GM18519 (cell line): ENCODE measurements around the gene TBC1D13.
"Not testable (repeated sequence)": the region's sequence is repeated elsewhere in the genome, so short reads cannot be mapped to it uniquely, and the experiment has no call there.

ENCODE experiments used
- ATAC-seq: cut with Tn5 transposase; IDR thresholded peaks from one replicate; pipeline ENCODE4 v1.9.1; 2021; ENCODE audit warnings: mild to moderate bottlenecking, moderate library complexity; ENCODE audit not compliant: unreplicated experiment, low FRiP score

Gene TBC1D13

GRCh38 chr9:128782669-128783068 is 4.4 kb upstream of the TBC1D13 start:
- ATAC-seq = no peak

- ATAC-seq = no peak
Observed at GRCh38 chr9:128785427-128785826, 1.6 kb upstream of the TBC1D13 start.

GRCh38 chr9:128787659-128788058 is 606 bp downstream of the TBC1D13 start:
- ATAC-seq = no peak

GRCh38 chr9:128788445-128788844 is 1.4 kb downstream of the TBC1D13 start:
- no peak for ATAC-seq

GRCh38 chr9:128790536-128790935 is 3.5 kb downstream of the TBC1D13 start:
- no peak for ATAC-seq

GRCh38 chr9:128792134-128792533 is 5.1 kb downstream of the TBC1D13 start:
- ATAC-seq = no peak

GRCh38 chr9:128792978-128793686 is 6.1 kb downstream of the TBC1D13 start:
- no peak for ATAC-seq

- ATAC-seq = not testable (repeated sequence)
Observed at GRCh38 chr9:128794961-128795360, 7.9 kb downstream of the TBC1D13 start.

GRCh38 chr9:128798896-128799295 is 11.8 kb downstream of the TBC1D13 start:
- ATAC-seq = no peak

- no peak for ATAC-seq
Observed at GRCh38 chr9:128800061-128800460, 13.0 kb downstream of the TBC1D13 start.

- no peak for ATAC-seq
Observed at GRCh38 chr9:128802482-128802881, 15.4 kb downstream of the TBC1D13 start.

- no peak for ATAC-seq
Observed at GRCh38 chr9:128805661-128806060, 18.6 kb downstream of the TBC1D13 start.

GRCh38 chr9:128807827-128808226 is 20.8 kb downstream of the TBC1D13 start:
- ATAC-seq = no peak

GRCh38 chr9:128808543-128808942 is 21.5 kb downstream of the TBC1D13 start:
- no peak for ATAC-seq

GRCh38 chr9:128809036-128809599 is 22.1 kb downstream of the TBC1D13 start:
- ATAC-seq = no peak

- no peak for ATAC-seq
Observed at GRCh38 chr9:128809831-128810230, 22.8 kb downstream of the TBC1D13 start.

GRCh38 chr9:128810873-128811272 is 23.8 kb downstream of the TBC1D13 start:
- ATAC-seq = no peak

- ATAC-seq = peak; percentile 71
Observed at GRCh38 chr9:128818099-128818838, 31.2 kb downstream of the TBC1D13 start, which contains the start of gene ENDOG. ENDOG (plus strand) TSS chr9:128818500; CDS start chr9:128818685, 185 bp downstream.

GRCh38 chr9:128818839-128819715 is 32.0 kb downstream of the TBC1D13 start:
- peak; percentile 35 for ATAC-seq
